NCI-H146 (cell line): ENCODE data around the gene CALD1.

Experiments
- DNase-seq: peaks from one replicate; lab custom pipeline; 2025; lab: John Stamatoyannopoulos, UW

Gene CALD1

DNA sequence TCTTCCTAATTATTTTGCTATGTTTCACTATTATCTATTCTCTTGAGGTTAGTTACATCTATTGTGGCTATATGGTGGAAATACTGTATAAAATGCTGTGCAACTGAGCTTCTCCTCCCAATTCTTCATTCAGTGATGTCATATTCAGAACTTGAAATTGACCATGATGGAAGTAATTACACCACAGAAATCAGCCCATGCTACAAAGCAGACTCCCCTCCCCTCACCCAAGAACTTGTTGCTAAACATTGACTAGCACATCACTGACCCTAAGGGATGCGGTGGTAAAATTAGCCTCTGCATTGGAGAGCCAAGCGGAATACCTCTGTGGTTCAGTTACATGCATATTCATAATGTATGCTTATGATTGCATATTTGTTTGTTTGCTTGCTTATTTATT lies 8.8 kb downstream of the CALD1 start:
- DNase-seq: no peak

DNA sequence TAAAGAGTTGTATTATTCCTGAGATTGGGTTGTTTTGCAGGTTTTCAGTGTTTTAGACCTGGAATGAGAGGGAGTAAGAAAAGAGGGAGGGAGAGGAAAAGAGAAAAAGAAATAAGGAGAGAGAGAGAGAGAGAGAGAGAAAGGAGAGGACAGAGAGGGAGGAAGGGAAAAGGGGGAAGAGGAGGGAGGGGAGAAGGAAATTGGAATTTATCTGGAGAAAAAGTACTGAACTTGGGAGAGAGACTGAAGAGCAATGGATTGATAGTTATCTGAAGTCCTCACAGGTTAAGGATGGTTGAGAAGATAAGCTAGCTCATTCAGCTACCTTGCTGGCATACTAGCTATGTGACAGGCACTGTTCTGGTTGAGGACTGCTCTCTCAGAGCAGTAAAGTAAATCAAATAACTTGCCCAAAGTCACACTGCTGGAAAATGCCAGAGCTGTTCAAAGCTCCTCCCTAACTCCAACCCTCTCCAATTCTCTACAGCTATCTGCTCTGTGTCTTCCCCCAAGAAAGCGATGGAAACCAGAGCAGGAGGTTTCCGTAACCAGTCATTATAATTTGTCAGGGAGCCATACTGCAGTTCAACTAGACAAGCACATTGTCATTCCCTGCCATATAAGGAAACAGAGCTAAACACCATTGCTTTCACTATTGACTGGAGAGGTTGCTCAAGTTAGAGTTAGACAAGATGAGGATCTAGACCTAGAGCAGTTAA lies 10.7 kb downstream of the CALD1 start:
- no peak for DNase-seq

DNA sequence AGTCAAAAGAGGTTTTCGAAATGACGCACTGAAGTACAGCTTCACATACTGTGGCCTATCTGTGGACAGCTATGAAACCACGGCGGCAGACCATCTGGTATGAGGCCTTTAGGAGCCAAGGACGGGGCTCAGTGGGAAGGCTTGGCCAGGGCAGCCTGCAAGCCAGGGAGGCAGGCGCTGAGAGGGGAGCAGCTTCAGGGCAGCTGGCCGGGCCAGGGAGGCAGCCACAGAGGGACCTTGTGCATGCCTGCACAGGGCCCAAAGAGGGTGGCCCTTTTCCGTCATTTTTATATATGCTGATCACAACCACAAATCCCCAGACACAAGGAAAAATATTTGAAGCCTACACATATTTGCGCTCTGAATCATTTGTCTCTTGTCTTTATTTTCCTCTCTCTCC lies 13.5 kb downstream of the CALD1 start:
- no peak for DNase-seq

DNA sequence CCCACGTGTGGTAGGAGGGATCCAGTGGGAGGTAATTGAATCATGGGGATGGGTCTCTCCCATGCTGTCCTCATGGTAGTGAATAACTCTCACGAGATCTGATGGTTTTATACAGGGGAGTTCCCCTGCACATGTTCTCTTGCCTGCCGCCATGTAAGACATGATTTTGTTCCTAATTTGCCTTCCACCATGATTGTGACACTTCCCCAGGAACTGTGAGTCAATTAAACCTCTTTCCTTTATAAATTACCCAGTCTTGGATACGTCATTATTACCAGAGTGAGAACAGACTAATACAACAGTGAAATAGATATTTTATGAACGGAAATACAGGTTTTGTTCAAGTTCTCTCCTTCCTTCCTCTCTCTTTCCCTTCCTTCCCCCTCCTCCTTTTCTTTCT lies 15.8 kb downstream of the CALD1 start:
- no peak for DNase-seq

DNA sequence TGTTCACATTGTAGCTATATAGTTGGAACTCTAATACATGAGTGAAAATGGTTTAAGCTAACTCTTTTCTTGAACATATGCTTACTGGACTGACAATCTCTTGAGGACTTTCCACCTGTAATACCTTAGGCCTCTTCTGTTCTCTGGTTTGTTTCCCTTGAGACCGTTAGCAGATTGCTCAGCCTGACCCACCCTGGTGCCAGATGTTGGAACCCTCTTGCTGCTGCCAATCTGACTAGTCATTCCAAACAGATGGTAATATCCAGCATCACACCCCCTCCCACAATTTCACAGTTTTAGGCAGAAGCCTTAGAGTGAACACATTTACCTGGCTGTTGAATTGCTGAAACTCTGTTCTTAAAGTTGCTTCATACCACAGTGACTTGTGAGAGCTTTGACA lies 18.7 kb downstream of the CALD1 start:
- no peak for DNase-seq

DNA sequence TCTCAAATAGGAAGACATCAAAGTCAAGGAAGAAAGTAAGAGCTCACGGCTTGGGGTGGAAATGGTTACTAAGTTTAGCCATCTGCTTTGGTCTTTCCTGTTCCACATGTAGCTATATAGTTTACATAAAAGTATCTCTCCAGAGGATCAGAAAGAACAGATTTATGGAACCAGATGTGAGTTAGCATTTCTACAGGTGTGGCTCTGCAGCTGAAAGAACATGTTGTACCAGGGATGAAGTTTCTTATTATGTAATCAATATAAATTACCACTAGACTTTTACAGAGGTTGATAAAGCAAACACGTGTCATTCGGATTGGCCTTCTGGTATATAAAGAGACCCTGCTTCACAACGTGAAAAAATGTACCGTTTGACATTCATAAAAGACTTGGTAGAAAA lies 19.9 kb downstream of the CALD1 start:
- DNase-seq: no peak

DNA sequence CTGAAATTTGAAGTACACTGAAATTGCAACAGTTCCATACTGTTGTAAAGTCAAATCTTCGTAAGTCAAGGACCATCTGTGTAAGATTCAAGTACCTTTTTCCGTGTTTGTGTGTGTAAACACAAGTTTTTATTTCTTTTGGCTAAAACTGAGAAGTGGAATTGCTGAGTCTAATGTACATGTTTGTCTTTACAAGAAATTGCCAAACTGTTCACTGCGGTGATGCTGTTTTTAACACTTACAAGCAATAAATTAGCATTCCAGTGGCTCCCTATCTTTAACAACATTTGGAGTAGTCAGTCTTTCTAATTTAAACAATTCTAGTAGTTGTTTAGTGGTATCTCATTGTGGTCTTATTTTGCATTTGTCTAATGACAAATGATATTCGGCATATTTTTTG lies 23.3 kb downstream of the CALD1 start:
- no peak for DNase-seq

DNA sequence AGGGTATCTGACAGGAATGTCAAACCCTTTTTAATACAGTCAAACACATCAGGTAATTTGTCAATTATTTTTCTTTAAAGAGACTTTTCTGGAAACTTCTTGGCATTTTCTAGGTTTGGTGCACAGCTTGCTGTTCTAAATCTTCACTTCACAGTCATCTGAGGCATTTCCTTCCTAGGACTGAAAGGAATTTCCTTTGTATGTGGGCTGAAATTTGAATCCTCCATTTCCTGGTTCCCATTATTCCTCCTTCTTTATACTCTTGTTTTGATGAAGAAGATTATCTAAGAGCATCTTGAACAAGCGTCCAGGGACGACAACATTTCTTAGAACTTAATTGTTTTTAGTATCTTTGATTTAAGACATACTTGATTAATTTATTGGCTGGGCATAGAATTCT lies 24.9 kb downstream of the CALD1 start:
- DNase-seq: no peak

DNA sequence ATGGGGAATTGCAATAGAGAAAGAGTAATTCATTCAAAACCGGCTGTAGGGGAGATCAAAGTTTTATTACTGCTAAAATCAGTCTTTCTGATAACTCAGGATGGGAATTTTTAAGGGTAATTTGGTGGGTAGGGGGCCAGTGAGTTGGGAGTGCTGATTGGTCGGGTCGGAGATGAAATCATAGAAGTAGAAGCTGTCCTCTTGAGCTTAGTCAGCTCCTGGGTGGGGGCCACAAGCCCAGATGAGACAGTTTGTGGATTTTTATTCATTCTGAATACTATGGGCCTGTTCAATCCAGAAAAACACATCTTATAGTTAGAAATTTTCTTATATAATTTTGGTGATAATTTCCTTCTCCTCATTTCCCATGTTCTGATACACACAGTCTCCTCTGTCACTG lies 25.4 kb downstream of the CALD1 start:
- no peak for DNase-seq

DNA sequence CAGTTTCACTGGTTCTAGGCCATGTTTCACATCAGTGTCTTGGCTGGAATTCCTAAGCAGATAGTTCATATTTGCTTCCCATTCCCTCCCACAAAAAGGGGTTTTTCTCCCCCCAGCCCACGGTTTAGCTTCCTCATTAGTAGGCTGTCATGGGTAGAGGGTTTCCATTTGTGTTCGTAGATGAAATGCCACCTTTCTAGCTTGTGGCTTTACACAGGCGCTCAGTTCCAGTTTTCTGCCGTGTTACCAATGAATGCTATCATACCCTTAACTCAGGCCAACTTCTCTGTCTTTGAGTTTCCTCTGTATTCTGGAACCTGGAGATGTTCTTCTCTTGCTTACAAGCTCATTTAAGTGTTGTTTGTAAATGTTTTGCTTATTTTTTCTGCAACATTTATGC lies 26.8 kb downstream of the CALD1 start:
- DNase-seq: no peak

DNA sequence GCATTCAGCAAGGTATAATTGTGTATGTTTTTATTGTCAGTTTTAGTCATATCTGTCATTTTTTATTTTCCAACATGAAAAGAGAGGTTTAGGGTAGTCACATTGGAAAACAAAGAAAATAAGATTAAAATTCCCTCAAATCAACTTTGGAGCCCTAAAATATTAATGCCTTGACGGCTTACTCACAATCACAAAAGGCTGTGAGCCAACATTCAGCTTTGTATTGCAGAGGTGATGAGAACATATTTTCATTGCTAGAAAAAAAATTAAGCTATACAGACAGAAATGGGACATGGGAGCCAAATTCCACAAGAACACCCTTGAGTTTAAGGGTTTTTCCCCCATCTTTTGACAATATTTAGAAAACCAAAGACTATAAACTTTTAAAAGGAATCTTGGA lies 30.2 kb downstream of the CALD1 start:
- DNase-seq: no peak

DNA sequence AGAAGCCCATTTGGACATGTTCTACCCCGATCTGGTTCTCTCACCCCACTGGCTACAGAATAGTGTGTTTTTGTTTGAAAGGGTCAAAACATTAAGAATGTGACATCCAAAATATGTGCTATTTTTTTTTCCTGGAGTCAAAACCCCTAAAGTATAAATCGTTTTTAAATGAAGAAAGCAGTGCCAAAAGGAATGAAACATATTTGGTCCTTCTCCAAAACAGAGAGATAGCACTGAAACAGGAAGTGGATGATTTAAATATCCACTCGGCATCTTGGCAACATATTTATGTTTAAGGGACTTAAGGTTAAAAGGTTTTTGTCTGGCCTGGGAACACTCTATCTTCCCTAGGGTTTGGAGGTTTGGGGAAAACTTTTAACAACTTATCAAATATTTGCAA lies 32.3 kb downstream of the CALD1 start:
- DNase-seq: no peak

DNA sequence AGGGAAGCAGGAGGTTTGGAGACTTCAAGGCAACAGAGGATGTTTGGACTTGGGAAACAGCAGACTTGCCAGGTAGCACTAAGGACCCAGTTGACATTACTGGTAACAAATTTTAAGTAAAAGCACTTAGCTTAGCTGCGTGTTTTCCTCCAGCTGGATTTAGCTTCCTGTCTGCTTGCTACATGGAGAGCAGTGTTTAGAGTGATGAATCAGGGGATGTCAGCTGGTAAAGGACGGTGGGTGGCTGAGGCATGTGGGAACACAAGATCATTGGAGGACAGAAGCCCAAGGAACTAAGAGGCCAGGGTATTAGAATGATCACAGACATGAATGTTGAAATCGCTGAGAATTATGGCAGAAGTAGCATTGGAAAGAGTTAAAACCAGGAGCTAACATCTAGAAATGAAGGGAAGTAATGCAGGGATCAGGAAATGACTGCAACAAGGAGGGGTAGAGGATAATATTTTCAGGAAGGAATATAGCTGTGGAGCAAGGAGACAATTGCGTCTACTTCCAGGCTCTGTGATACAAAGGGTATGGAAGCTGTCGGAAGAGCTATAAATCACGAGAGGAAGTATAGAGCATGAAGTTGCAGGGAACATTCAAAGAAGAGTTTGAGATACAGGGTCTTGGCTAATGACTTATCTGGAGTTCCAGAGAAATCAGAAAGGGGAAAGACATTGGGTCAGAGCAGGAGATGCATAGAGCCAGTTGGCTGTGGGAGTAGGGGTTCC lies 34.4 kb downstream of the CALD1 start:
- no peak for DNase-seq

DNA sequence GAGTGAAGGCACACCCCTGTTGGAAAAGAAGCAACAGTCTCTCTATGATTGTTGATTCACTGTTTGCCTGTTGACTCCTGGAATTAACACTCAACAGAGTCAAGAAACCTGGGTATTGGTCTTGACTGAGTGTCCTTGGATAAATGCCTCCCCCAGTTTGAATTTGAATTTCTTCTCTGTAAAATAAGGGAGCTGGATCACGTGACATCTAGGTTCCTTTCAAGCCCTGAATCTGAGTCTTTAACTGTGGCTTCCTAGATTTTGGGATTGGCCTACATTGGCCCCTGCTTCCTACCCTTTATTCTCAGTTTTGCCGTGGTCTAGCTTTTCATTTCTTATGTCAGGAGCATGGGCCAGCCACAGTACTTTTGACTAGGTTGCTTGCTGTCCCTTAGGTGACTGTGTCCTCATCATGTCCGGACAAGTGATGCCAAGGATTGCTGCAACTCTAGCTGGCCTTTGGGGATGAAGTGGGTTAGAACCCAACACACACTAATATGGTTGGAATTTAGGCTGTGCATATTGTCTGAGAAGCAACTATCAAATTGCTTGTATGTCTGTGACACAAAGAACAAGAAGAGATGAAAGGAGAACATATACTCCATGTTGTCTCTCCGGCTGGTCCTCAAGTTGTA lies 35.4 kb downstream of the CALD1 start:
- no peak for DNase-seq

DNA sequence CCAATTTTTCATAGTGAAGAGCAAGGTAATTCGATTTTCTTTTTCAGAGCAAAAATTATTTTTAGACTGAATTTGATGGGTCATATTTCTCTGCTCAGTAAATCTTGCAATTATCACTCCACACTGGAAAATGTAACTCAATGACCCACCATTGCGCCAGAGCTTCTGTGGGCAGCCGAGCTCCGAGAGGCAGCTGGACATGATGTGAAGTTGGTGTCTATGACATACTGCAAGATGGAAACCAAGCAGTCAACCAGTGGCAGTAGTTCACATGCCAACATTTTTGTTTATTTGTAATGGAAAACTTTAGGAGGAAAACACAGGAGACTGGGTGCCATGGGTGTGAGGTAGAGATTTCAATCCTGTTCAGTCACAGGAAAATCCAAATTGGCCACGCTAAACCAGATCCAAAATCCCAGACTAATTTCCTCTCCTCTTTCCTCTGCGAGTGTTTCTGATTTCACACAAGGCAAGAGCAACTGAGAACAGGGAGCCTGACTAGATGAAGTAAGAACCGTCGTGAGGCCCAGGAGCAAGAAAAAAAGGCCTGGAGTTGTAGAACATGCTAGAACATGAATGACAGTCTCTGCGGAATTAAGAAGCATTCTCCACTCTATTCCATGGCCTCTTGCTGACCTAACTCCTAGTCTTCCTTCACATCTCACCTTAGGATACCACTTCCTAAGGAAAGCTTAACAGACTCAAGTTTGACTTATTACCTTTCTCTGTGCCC lies 39.3 kb downstream of the CALD1 start:
- no peak for DNase-seq

DNA sequence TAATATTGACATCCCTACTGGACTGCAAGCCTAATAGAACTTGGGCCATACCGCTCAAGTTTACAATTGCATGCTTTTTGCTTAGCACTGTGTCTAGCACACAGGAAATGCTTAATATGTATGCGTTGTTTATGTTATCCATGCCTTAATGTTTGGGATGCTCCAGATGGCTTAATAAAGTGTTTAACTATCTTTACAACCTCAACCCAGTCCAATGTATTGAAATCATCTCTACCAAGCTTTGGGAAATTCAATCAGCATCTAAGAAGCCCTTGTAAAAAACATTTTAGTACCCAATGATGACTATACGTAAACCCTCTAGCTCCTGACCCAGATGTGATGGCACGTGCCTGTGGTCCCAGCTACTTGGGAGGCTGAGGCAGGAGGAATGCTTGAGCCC lies 40.0 kb downstream of the CALD1 start:
- no peak for DNase-seq

DNA sequence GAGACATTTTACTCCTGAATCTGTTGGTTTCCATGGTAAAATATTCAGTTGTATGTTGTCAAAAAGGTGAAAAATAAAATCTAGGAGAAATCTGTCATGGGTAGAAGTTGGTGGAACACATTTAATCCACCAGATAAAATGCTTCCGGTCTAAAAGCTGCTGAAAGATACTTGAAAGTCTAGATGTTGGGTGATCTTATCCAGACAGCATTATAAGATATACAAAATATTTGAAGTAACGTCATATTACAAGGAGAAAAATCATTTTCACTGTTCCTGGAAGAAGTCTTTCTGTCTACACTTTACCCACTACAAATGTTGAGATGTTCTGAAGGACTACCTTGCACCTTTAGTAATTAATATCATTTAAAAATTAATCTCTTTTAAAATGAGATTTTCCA lies 40.9 kb downstream of the CALD1 start:
- DNase-seq: no peak

DNA sequence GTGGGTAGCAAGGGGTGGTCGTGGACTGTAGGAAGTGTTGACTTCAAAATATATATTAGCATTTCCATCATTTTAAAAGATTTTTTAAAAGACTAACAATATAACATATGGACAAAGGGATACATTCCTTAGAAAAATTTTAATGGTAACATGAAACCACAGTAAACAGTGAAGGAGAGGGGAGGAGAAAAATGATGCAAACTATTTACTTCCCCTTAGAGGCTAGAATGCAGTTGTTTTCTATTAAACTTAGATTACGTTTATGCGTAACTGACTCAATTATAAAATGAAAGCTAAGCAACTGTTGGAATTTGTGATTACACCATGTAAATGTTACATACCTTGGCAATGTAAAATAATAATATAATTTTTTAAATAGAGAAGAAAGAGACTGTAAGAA lies 41.3 kb downstream of the CALD1 start:
- no peak for DNase-seq

DNA sequence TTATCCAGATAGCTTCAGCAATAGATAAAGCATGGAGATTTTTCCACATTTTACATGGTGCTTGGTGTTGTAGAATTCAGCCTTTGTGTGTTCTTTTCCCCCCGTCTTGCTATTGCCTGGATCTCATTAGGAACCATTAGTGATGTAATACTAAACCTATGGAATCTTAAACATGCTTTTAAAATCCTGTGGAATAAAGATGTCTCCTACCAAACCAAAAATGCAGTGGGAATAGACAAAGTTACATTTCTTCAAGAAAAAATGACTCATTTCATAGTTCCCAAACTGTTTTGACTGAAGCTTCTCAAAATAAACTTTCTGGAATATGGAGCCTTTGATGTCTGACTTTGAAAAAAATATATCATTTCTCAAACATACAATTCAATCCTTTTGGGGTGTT lies 44.0 kb downstream of the CALD1 start:
- DNase-seq: no peak

DNA sequence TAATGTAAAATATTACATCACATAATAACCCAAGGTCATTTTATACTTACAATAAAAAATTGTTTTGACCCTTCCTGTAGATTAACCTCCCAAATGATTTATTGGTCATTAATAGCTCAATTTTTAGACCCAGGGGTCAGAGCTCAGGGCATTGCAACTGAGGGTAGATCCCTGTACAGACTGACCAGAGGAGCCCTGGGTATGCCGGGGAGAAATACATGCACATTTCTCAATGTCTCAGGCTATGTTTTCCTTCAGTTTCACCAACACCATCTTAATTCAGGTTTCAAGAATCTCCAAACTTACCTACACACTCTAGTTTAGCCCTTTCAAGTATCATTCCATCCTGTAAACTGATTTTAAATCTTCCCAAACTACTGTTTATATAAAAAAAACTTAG lies 46.2 kb downstream of the CALD1 start:
- DNase-seq: no peak

DNA sequence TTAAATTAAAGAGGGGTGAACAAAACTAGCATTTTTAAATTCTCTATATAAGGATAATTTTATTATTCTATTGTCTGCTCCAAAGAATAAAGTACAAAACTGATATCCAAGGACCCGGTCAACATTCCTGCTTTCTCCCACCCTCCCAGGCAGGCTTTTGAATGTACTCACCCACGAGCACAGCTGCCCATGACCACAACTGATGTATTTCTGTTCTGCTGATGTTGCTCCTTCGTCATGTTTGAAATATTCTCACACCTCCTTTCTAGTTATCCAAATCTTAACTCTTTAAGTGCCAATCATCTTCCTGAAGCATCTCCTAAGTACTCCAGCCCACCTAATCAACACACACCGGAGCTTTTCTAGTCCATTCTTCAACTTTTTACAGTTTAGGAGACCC lies 46.7 kb downstream of the CALD1 start:
- no peak for DNase-seq

DNA sequence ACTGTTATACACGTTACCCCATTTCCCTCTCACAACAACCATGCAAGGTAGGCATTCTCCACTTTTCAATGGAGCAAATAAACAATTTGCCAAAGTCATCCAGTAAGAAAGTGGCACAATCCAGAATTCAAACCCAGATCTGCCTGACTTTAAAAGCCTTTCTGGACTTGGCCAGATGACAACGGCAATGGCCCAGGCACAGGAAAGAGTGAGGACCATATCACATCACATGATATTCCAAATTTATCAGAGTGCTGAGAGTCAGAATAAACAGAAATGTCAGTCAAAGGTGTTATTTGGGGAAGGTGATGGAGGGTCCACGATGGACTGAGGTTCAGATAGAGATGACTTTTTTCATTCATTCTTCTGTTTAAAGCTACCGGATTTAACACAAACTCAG lies 48.0 kb downstream of the CALD1 start:
- no peak for DNase-seq

DNA sequence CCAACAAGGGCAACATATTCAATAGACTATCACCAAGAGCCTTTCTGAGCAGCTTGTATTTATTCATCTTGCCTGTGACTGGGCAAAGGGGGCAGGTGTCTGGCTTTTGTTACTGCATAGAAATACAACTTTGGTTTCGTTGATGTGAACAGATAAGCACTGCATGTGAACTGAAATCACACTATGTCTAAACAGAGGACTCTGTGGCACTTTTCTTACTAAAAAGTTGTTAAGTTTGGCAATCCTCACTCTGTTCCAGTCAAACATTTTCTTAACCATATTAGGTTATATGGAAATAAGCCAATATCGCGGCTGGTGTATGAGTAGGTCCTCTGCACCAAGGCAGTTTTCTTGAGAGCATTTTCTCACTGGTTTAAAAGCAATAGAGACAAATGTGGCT lies 48.5 kb downstream of the CALD1 start:
- DNase-seq: no peak
